GM10266 (cell line): Measurements from ENCODE around the gene POLR3F.

ENCODE experiments used
- DNase-seq: peaks from one replicate; pipeline ENCODE4 v3.0.0; 2012; ENCODE audit errors: extremely low spot score
- TF ChIP-seq, protein P1 (sequence below): IDR thresholded peaks from 2 replicates; pipeline ENCODE4 v1.5.1; 2012; ENCODE audit warnings: mild to moderate bottlenecking, low read depth; ENCODE audit not compliant: control insufficient read depth, insufficient read depth; ENCODE audit errors: missing control alignments

Gene POLR3F, protein sequence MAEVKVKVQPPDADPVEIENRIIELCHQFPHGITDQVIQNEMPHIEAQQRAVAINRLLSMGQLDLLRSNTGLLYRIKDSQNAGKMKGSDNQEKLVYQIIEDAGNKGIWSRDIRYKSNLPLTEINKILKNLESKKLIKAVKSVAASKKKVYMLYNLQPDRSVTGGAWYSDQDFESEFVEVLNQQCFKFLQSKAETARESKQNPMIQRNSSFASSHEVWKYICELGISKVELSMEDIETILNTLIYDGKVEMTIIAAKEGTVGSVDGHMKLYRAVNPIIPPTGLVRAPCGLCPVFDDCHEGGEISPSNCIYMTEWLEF

GRCh38 chr20:18466894-18467730 lies at the start of gene POLR3F, which contains the start of gene DZANK1:
TSS of gene POLR3F (plus strand) at chr20:18467390. CDS start at chr20:18467507, 117 bp downstream.
TSS of gene DZANK1 (minus strand) at chr20:18467030. CDS start at chr20:18465358, 1,672 bp downstream.
- TF ChIP-seq, protein P1, sequence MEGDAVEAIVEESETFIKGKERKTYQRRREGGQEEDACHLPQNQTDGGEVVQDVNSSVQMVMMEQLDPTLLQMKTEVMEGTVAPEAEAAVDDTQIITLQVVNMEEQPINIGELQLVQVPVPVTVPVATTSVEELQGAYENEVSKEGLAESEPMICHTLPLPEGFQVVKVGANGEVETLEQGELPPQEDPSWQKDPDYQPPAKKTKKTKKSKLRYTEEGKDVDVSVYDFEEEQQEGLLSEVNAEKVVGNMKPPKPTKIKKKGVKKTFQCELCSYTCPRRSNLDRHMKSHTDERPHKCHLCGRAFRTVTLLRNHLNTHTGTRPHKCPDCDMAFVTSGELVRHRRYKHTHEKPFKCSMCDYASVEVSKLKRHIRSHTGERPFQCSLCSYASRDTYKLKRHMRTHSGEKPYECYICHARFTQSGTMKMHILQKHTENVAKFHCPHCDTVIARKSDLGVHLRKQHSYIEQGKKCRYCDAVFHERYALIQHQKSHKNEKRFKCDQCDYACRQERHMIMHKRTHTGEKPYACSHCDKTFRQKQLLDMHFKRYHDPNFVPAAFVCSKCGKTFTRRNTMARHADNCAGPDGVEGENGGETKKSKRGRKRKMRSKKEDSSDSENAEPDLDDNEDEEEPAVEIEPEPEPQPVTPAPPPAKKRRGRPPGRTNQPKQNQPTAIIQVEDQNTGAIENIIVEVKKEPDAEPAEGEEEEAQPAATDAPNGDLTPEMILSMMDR = no peak
- DNase-seq = peak; percentile 93

DNA sequence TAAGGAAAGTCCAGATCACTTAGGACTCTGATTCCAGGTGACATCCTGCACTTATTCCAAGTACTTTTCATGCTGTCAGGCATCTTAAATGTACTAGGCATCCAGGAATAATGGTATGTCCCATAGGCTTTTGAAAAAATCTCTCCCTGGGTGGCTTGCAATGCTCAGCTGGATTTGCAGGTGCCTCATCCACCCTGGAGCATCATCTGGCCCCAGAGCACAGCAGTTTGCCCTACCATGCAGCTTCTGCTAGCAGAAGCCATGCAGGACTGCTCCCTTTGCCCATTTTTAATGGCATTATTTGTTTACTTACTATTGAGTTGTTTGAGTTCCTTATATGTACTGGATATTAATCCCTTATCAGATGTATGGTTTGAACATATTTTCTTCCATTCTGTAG lies 45.6 kb upstream of the POLR3F start:
- no peak for DNase-seq

GRCh38 chr20:18427214-18427613 lies 40.0 kb upstream of the POLR3F start:
- no peak for DNase-seq
- TF ChIP-seq, protein P1 = no peak

More for the DNA sequence above, 45.6 kb upstream of the POLR3F start:
- TF ChIP-seq, protein P1 = no peak

DNA sequence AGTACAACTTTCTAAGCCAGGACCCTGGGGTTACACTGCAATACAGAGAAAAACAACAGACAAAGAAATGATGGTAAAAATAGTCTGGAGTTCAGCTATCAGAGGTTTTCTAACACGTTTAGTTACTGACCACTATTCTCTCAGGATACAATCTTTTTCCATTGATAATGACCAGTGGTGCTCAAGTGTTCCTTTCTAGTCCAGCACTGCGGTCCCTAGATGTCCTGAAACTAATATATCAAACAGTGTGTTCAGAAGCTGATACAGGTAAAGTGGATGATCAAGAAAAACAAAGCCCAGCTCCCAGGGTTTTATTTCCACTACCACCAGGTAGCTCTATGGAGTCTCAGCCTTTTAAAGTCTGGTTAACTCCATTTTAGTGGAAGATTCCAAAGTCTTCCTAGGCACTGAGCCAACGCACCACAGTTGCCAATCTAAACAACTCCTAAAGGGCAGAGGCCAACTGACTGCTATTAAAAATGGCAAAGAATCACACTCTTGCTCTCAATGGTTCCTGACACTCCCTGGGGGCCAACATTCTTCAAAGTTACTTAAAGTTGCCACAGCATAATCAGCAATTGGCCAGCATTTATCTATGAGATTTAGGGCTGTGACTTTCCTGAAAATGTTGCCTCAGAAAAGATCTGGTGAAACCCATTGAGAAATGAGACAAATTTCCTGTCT lies 38.6 kb upstream of the POLR3F start:
- no peak for DNase-seq
- TF ChIP-seq, protein P1 = no peak

DNA sequence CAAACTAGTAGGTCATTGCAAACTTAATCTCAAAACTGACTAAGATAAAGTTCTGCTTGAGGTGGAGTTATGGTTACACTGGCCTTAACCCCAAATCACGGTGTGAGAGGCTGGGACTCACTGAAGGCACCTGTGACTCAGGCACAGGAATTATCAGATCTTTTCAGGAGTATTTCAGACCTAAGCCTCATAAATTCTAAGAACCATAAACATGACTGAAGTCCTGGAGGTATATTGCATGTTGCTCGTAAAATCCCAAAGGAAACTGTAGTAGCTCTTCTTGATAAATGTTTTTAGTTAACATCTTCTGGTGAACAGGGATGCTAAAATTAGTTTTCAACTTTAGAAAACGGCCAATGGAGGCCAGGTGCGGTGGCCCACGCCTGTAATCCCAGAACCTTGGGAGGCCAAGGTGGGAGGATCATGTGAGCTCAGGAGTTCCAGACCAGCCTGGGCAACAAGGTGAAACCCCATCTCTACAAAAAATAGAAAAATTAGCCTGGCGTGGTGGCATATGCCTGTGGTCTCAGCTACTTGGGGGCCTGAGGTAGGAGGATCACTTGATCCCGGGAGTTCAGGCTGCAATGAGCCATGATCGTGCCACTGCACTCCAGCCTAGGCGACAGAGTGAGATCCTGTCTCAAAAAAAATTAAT lies 36.9 kb upstream of the POLR3F start:
- DNase-seq = no peak
- TF ChIP-seq, protein P1 = no peak

GRCh38 chr20:18431206-18431605 lies 36.0 kb upstream of the POLR3F start:
- TF ChIP-seq, protein P1 = no peak
- DNase-seq = no peak
